HEK293 (cell line): ENCODE results near the gene STAC2.

ENCODE experiments used
- BCL11B ChIP-seq: fragments of 450-650 bp; formaldehyde crosslinking; IDR thresholded peaks from 2 replicates; pipeline ENCODE4 v1.5.1; 2016; ENCODE audit warnings: low read depth, missing biosample characterization, missing genetic modification characterization
- CTCF ChIP-seq: fragments of 450-650 bp; formaldehyde crosslinking; IDR thresholded peaks from 2 replicates; pipeline ENCODE4 v1.5.1; 2016; ENCODE audit warnings: missing biosample characterization, missing genetic modification characterization
- FEZF1 ChIP-seq: fragments of 450-650 bp; formaldehyde crosslinking; IDR thresholded peaks from 2 replicates; pipeline ENCODE4 v1.5.1; 2016; ENCODE audit warnings: missing biosample characterization, missing genetic modification characterization
- IKZF3 ChIP-seq: fragments of 450-650 bp; IDR thresholded peaks from 2 replicates; pipeline ENCODE4 v1.5.0; 2018; ENCODE audit warnings: missing biosample characterization, mild to moderate bottlenecking, missing genetic modification characterization, moderate library complexity
- KLF16 ChIP-seq: fragments of 450-650 bp; formaldehyde crosslinking; IDR thresholded peaks from 2 replicates; pipeline ENCODE4 v1.5.1; 2017; ENCODE audit warnings: missing biosample characterization, missing genetic modification characterization
- KLF17 ChIP-seq: fragments of 450-650 bp; formaldehyde crosslinking; IDR thresholded peaks from 2 replicates; pipeline ENCODE4 v1.5.1; 2016; ENCODE audit warnings: missing biosample characterization, missing genetic modification characterization
- OSR2 ChIP-seq: fragments of 450-650 bp; formaldehyde crosslinking; IDR thresholded peaks from 2 replicates; pipeline ENCODE4 v1.5.1; 2016; ENCODE audit warnings: missing biosample characterization, missing genetic modification characterization
- PRDM10 ChIP-seq: fragments of 450-650 bp; formaldehyde crosslinking; IDR thresholded peaks from 2 replicates; pipeline ENCODE4 v1.5.1; 2016; ENCODE audit warnings: missing biosample characterization, missing genetic modification characterization
- SCRT1 ChIP-seq: fragments of 450-650 bp; formaldehyde crosslinking; IDR thresholded peaks from 2 replicates; pipeline ENCODE4 v1.5.1; 2016; ENCODE audit warnings: missing biosample characterization, missing genetic modification characterization, borderline replicate concordance
- ZBTB44 ChIP-seq: fragments of 450-650 bp; IDR thresholded peaks from 2 replicates; pipeline ENCODE4 v1.5.1; 2018; ENCODE audit warnings: missing biosample characterization, mild to moderate bottlenecking, missing genetic modification characterization
- ZBTB48 ChIP-seq: fragments of 450-650 bp; formaldehyde crosslinking; IDR thresholded peaks from 2 replicates; pipeline ENCODE4 v1.5.1; 2016; ENCODE audit warnings: missing biosample characterization, missing genetic modification characterization
- ZFP3 ChIP-seq: fragments of 450-650 bp; formaldehyde crosslinking; IDR thresholded peaks from 2 replicates; pipeline ENCODE4 v1.5.1; 2016; ENCODE audit warnings: low read depth, missing biosample characterization, missing genetic modification characterization
- ZFP69B ChIP-seq: fragments of 450-650 bp; formaldehyde crosslinking; IDR thresholded peaks from 2 replicates; pipeline ENCODE4 v1.5.1; 2016; ENCODE audit warnings: missing biosample characterization, missing genetic modification characterization
- ZIC2 ChIP-seq: fragments of 450-650 bp; formaldehyde crosslinking; IDR thresholded peaks from 2 replicates; pipeline ENCODE4 v1.5.1; 2016; ENCODE audit warnings: missing biosample characterization, missing genetic modification characterization
- ZNF155 ChIP-seq: fragments of 450-650 bp; formaldehyde crosslinking; IDR thresholded peaks from 2 replicates; pipeline ENCODE4 v1.5.1; 2016; ENCODE audit warnings: missing biosample characterization, missing genetic modification characterization
- ZNF24 ChIP-seq: fragments of 450-650 bp; formaldehyde crosslinking; IDR thresholded peaks from 2 replicates; pipeline ENCODE4 v1.5.1; 2016; ENCODE audit warnings: missing biosample characterization, missing genetic modification characterization
- ZNF302 ChIP-seq: fragments of 450-650 bp; formaldehyde crosslinking; IDR thresholded peaks from 2 replicates; pipeline ENCODE4 v1.5.1; 2016; ENCODE audit warnings: missing biosample characterization, missing genetic modification characterization, low read depth
- ZNF324 ChIP-seq: fragments of 450-650 bp; formaldehyde crosslinking; IDR thresholded peaks from 2 replicates; pipeline ENCODE4 v1.5.1; 2016; ENCODE audit warnings: missing biosample characterization, missing genetic modification characterization
- ZNF335 ChIP-seq: fragments of 450-650 bp; formaldehyde crosslinking; conservative IDR thresholded peaks from 2 replicates; pipeline ENCODE4 v1.5.1; 2016; ENCODE audit warnings: missing biosample characterization, missing genetic modification characterization
- ZNF341 ChIP-seq: fragments of 450-650 bp; formaldehyde crosslinking; IDR thresholded peaks from 2 replicates; pipeline ENCODE4; 2016; ENCODE audit warnings: low read depth, missing biosample characterization, missing genetic modification characterization
- ZNF366 ChIP-seq: fragments of 450-650 bp; formaldehyde crosslinking; conservative IDR thresholded peaks from 2 replicates; pipeline ENCODE4 v1.5.1; 2016; ENCODE audit warnings: missing biosample characterization, missing genetic modification characterization
- ZNF423 ChIP-seq: fragments of 450-650 bp; formaldehyde crosslinking; IDR thresholded peaks from 2 replicates; pipeline ENCODE4 v1.5.1; 2016; ENCODE audit warnings: missing biosample characterization, missing genetic modification characterization
- ZNF48 ChIP-seq: fragments of 450-650 bp; formaldehyde crosslinking; IDR thresholded peaks from 2 replicates; pipeline ENCODE4 v1.5.1; 2016; ENCODE audit warnings: missing biosample characterization, missing genetic modification characterization
- ZNF501 ChIP-seq: fragments of 450-650 bp; formaldehyde crosslinking; IDR thresholded peaks from 2 replicates; pipeline ENCODE4 v1.5.1; 2016; ENCODE audit warnings: missing biosample characterization, missing genetic modification characterization
- ZNF596 ChIP-seq: fragments of 450-650 bp; IDR thresholded peaks from 2 replicates; pipeline ENCODE4 v1.5.0; 2018; ENCODE audit warnings: missing biosample characterization, mild to moderate bottlenecking, missing genetic modification characterization, moderate library complexity
- ZNF600 ChIP-seq: fragments of 450-650 bp; formaldehyde crosslinking; IDR thresholded peaks from 2 replicates; pipeline ENCODE4 v1.5.1; 2016; ENCODE audit warnings: missing biosample characterization, missing genetic modification characterization
- ZNF639 ChIP-seq: fragments of 450-650 bp; formaldehyde crosslinking; IDR thresholded peaks from 2 replicates; pipeline ENCODE4 v1.5.1; 2016; ENCODE audit warnings: missing biosample characterization, missing genetic modification characterization
- ZNF654 ChIP-seq: fragments of 450-650 bp; formaldehyde crosslinking; IDR thresholded peaks from 2 replicates; pipeline ENCODE4 v1.5.1; 2016; ENCODE audit warnings: low read depth, missing biosample characterization, missing genetic modification characterization
- ZNF791 ChIP-seq: fragments of 450-650 bp; formaldehyde crosslinking; IDR thresholded peaks from 2 replicates; pipeline ENCODE4 v1.5.1; 2016; ENCODE audit warnings: missing biosample characterization, missing genetic modification characterization
- ZNF843 ChIP-seq: fragments of 450-650 bp; formaldehyde crosslinking; IDR thresholded peaks from 2 replicates; pipeline ENCODE4 v1.5.1; 2016; ENCODE audit warnings: missing biosample characterization, missing genetic modification characterization

STAC2 gene

GRCh38 chr17:39231591-39232551 lies 6.1 kb upstream of the STAC2 start (continued):
- TF ChIP-seq KLF17, result peak; percentile 86
- no peak for TF ChIP-seq ZNF48 (tag by site-specific recombination)
- peak; percentile 41; the same call in 1 of the 2 replicates for TF ChIP-seq ZNF600 (tag by site-specific recombination)
- 0 out of 2 replicates have a peak, but pooled peaks have one; percentile 77 for TF ChIP-seq ZNF324 (tag by site-specific recombination)
- TF ChIP-seq ZNF155, result no peak
- TF ChIP-seq ZNF335, result peak; percentile 58
- 0 out of 2 replicates have a peak, but pooled peaks have one; percentile 7 for TF ChIP-seq ZNF596 (tag by site-specific recombination)
- peak; percentile 78 for TF ChIP-seq CTCF
- TF ChIP-seq ZFP3 (tag by site-specific recombination), result no peak
- peak; percentile 77; the same call in 1 of the 2 replicates for TF ChIP-seq ZFP69B (tag by site-specific recombination)
- no peak for TF ChIP-seq FEZF1 (tag by site-specific recombination)
- peak; percentile 99 for TF ChIP-seq ZNF423
- TF ChIP-seq ZNF501, result 0 out of 2 replicates have a peak, but pooled peaks have one; percentile 37
- peak; percentile 34; the same call in 1 of the 2 replicates for TF ChIP-seq PRDM10 (tag by site-specific recombination)
- TF ChIP-seq ZNF843 (tag by site-specific recombination), result no peak; the same call in 1 of the 2 replicates
- TF ChIP-seq BCL11B, result no peak
- TF ChIP-seq ZNF639 (tag by site-specific recombination), result peak; percentile 37; the same call in 1 of the 2 replicates
- peak; percentile 91 for TF ChIP-seq ZNF341
- peak; percentile 50 for TF ChIP-seq ZNF366 (tag by site-specific recombination)
- 0 out of 2 replicates have a peak, but pooled peaks have one; percentile 13 for TF ChIP-seq OSR2 (tag by site-specific recombination)
- no peak for TF ChIP-seq ZNF302 (tag by site-specific recombination)
- TF ChIP-seq ZNF791 (tag by site-specific recombination), result no peak
- peak; percentile 66 for TF ChIP-seq IKZF3 (tag by site-specific recombination)
- peak; percentile 97 for TF ChIP-seq ZIC2 (tag by site-specific recombination)
- TF ChIP-seq ZBTB44 (tag by site-specific recombination), result 0 out of 2 replicates have a peak, but pooled peaks have one; percentile 11
- peak; percentile 76 for TF ChIP-seq ZNF654 (tag by site-specific recombination)
- TF ChIP-seq ZBTB48, result peak; percentile 88
- no peak for TF ChIP-seq SCRT1
- peak; percentile 16; the same call in 1 of the 2 replicates for TF ChIP-seq ZNF24 (tag by site-specific recombination)
- peak; percentile 64; the same call in 1 of the 2 replicates for TF ChIP-seq KLF16 (tag by site-specific recombination)
